ENCODE measurements around the gene CA12. TPM values are rescaled to one million over a fixed set of nuclear protein-coding genes. Genes with fewer than 3 reads are reported as not detected.

Gene CA12
- total and polyA plus RNA-seq, 9 of the 15 experiments (the other 6 are each of a cell fraction or from before 2014, with no cell fraction given): 0.01 to 0.78 (median 0.15) TPM; not detected in 1

DNA sequence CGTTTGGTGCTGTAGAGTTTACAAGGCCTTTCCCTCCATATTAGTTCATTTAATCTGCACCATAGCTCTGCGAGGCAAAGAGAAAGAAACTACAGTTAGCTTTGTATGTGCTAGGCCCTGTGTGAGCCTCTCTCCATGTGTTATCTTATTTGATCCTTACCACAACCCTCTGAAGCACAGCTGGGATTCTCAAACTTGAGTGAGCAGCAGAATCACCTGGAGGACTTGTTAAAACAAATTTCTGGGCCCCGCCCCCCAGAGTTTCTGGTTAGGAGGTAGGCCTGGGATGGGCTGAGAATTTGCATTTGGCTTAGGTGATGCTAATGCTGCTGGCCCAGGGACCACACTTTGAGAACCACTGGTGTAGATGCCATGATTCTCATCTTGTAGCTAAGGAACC lies 12.3 kb downstream of the CA12 start:
- H3K36me3 ChIP-seq (ENCODE audit: control insufficient read depth, insufficient read depth, low read length): no peaks in the 10 kb centered on the region
- FAIRE-seq (no peak), DNase-seq (ENCODE audit: extremely low read depth in 1 of 4, low spot score in 3 of 4) (no peak), ATAC-seq (no peak)
- TF ChIP-seq ZNF232 (CRISPR knock-in tag; IDR thresholded peaks at IDR 0.05): no peak
- TF ChIP-seq MXI1 (IDR thresholded peaks at IDR 0.05; ENCODE audit: low read depth, low read length): no peak
- TF ChIP-seq ZFX (CRISPR knock-in tag; IDR thresholded peaks at IDR 0.05): 0 out of 2 replicates have a peak, but pooled peaks have one; percentile 26
- TF ChIP-seq, protein P1, sequence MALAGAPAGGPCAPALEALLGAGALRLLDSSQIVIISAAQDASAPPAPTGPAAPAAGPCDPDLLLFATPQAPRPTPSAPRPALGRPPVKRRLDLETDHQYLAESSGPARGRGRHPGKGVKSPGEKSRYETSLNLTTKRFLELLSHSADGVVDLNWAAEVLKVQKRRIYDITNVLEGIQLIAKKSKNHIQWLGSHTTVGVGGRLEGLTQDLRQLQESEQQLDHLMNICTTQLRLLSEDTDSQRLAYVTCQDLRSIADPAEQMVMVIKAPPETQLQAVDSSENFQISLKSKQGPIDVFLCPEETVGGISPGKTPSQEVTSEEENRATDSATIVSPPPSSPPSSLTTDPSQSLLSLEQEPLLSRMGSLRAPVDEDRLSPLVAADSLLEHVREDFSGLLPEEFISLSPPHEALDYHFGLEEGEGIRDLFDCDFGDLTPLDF (CRISPR knock-in tag; IDR thresholded peaks at IDR 0.05): no peak
- no peak for TF ChIP-seq ZNF121 (CRISPR knock-in tag; conservative IDR thresholded peaks at IDR 0.05)
- TF ChIP-seq RUNX1 (IDR thresholded peaks at IDR 0.05; ENCODE audit: low read depth): no peak
- ChIA-PET CTCF (ENCODE audit: low intra/inter-chr PET ratio) (no interaction called here), POLR2A (interaction anchor here (1.1 to 1.7 kb wide), 4 partner anchors 10 to 12 kb away, joined by 5 to 8 read pairs (median 6); partner anchors contain the start of gene CA12)
- in situ Hi-C loops (cut with MboI) (no loop called here), intact Hi-C loops (cut with micrococcal nuclease) (no loop called here)
- no peak overlapping the region for H3K4me3 ChIP-seq
- peaks cover 27 to 40% of the 10 kb centered on the region in 2 experiments for H3K4me1 ChIP-seq (replicated peaks in 1 of 2; ENCODE audit: control insufficient read depth in 2 of 2, insufficient read depth in 2 of 2, low read length in 2 of 2)
- no peak overlapping the region for H3K4me2 ChIP-seq (ENCODE audit: insufficient read depth, low read length)
- no peaks in the 10 kb centered on the region for H3K79me2 ChIP-seq (ENCODE audit: control insufficient read depth, insufficient read depth, low read length)
- peak overlapping the region; percentile 67 for H2AFZ ChIP-seq (ENCODE audit: low read depth, low read length)
- H3K9me3 ChIP-seq (replicated peaks; ENCODE audit: control insufficient read depth, insufficient read depth, low read depth, low read length): no peaks in the 10 kb centered on the region
- H3K27ac ChIP-seq (ENCODE audit: extremely low read depth, low read depth, low read length): no peak overlapping the region
- no TSS peak for BruUV-seq (replicated peaks)
- no peaks in the 10 kb centered on the region for H4K20me1 ChIP-seq (replicated peaks; ENCODE audit: control insufficient read depth, insufficient read depth, low read length)
- no peak overlapping the region for H3K9ac ChIP-seq (ENCODE audit: insufficient read depth in 1 of 2, low read depth in 2 of 2, low read length in 2 of 2)
- 69% methylated on average over 3 of the region's 3 CpGs for WGBS (ENCODE audit: insufficient coverage, low coverage, missing lambda C conversion rate)
- no peaks in the 10 kb centered on the region for H3K9me1 ChIP-seq (ENCODE audit: control insufficient read depth, insufficient read depth, low read length)
- no peaks in the 10 kb centered on the region for H3K27me3 ChIP-seq (ENCODE audit: control insufficient read depth in 2 of 2, insufficient read depth in 2 of 2, low read length in 2 of 2)
